B cell (primary cell): ENCODE results near the gene FRYL. TPM values are rescaled to one million over a fixed set of nuclear protein-coding genes. Genes with fewer than 3 reads are reported as not detected.

ENCODE experiments used
- ATAC-seq: fragments of 200-7000 bp; cut with Tn5 transposase; one replicate; pipeline ENCODE4 v1.10.0; 2021; ENCODE audit warnings: low read depth, mild to moderate bottlenecking, moderate number of reproducible peaks, moderate library complexity
- CTCF ChIA-PET: fragments of 350-600 bp; sonication (Branson Sonifier 250); formaldehyde crosslinking; loops from one replicate; lab custom pipeline; 2021; ENCODE audit warnings: antibody characterized with exemption, inconsistent platforms; lab: Charles Lee
- POLR2A ChIA-PET: fragments of 350-600 bp; sonication (Branson Sonifier 250); formaldehyde crosslinking; loops from one replicate; lab custom pipeline; 2021; ENCODE audit warnings: antibody characterized with exemption; lab: Charles Lee
- DNase-seq: peaks from one replicate; pipeline ENCODE4 v3.0.0; 2013
- H2AFZ ChIP-seq: 2 replicates; pipeline ENCODE4 v1.6.1; 2012; ENCODE audit warnings: mild to moderate bottlenecking, low read depth, low read length; ENCODE audit not compliant: insufficient read depth, poor library complexity, severe bottlenecking
- H3K27ac ChIP-seq, 2 donors: 1 replicate in 1 of 2; 2 replicates in 1 of 2; pipeline ENCODE4 v1.5.1; 2012 to 2013; ENCODE audit warnings: low read length in 2 of 2, mild to moderate bottlenecking in 2 of 2, moderate library complexity in 1 of 2
- H3K27me3 ChIP-seq, 4 experiments: fragments of 200-600 bp in 1 of 4; sonication (generic) in 1 of 4; replicated peaks in 1 of 4; 1 replicate in 2 of 4; 2 replicates in 2 of 4; pipeline versions ENCODE4 v1.6.1 to v1.7.0; 2013 to 2016; ENCODE audit warnings: low read length in 3 of 4, mild to moderate bottlenecking in 2 of 4, mixed read lengths in 1 of 4, moderate library complexity in 1 of 4; ENCODE audit not compliant: insufficient read depth in 4 of 4, control insufficient read depth in 3 of 4; ENCODE audit errors: control extremely low read depth in 1 of 4
- H3K36me3 ChIP-seq, 2 experiments: replicated peaks in 1 of 2; 1 replicate in 1 of 2; 2 replicates in 1 of 2; pipeline versions ENCODE4 v1.6.1 to v1.7.1; 2013; ENCODE audit warnings: low read length in 1 of 2; ENCODE audit not compliant: insufficient read depth in 2 of 2, control insufficient read depth in 1 of 2; ENCODE audit errors: control extremely low read depth in 1 of 2, extremely low read depth in 1 of 2
- H3K4me1 ChIP-seq, 2 donors: fragments of 200-600 bp in 1 of 2; sonication (generic) in 1 of 2; 1 replicate in 1 of 2; 2 replicates in 1 of 2; pipeline versions ENCODE4 v1.5.1 to v1.6.1; 2013 to 2017; ENCODE audit warnings: low read length in 2 of 2; ENCODE audit not compliant: control insufficient read depth in 2 of 2, insufficient read depth in 2 of 2
- H3K4me2 ChIP-seq: replicated peaks from 2 replicates; pipeline ENCODE3; 2012; ENCODE audit warnings: mild to moderate bottlenecking, low read depth, low read length; ENCODE audit not compliant: poor library complexity, severe bottlenecking
- H3K4me3 ChIP-seq, 5 experiments: fragments of 200-600 bp in 1 of 5; sonication (generic) in 1 of 5; 1 replicate in 3 of 5; 2 replicates in 2 of 5; pipeline versions ENCODE4 v1.5.1 to v1.7.0; 2011 to 2016; ENCODE audit warnings: low read length in 4 of 5, mild to moderate bottlenecking in 4 of 5, low read depth in 2 of 5, control low read depth in 1 of 5, moderate library complexity in 1 of 5; ENCODE audit not compliant: insufficient read depth in 1 of 5; ENCODE audit errors: control extremely low read depth in 1 of 5, extremely low read depth in 1 of 5
- H3K79me2 ChIP-seq: fragments of 200-600 bp; sonication (generic); one replicate; pipeline ENCODE4 v1.6.0; 2016; ENCODE audit warnings: low read length; ENCODE audit not compliant: control insufficient read depth, insufficient read depth
- H3K9ac ChIP-seq: fragments of 200-600 bp; sonication (generic); 2 replicates; pipeline ENCODE4 v1.6.1; 2017; ENCODE audit warnings: mild to moderate bottlenecking, low read length, moderate library complexity
- H3K9me3 ChIP-seq, 3 donors: one replicate each; pipeline versions ENCODE4 v1.6.1 to v1.7.1; 2013; ENCODE audit warnings: low read length in 2 of 3; ENCODE audit not compliant: control insufficient read depth in 2 of 3, insufficient read depth in 1 of 3; ENCODE audit errors: control extremely low read depth in 1 of 3
- H4K20me1 ChIP-seq: 2 replicates; pipeline ENCODE4 v1.6.0; 2012; ENCODE audit warnings: mild to moderate bottlenecking, low read length; ENCODE audit not compliant: insufficient read depth, control insufficient read depth, poor library complexity, severe bottlenecking
- H3K27ac Mint-ChIP-seq: one replicate; pipeline ENCODE4 v1.8.0; 2021; ENCODE audit warnings: mixed read lengths
- H3K27me3 Mint-ChIP-seq: one replicate; pipeline ENCODE4 v1.8.0; 2021; ENCODE audit warnings: mixed read lengths
- H3K4me1 Mint-ChIP-seq: one replicate; pipeline ENCODE4 v1.8.0; 2021; ENCODE audit warnings: mixed read lengths
- H3K4me3 Mint-ChIP-seq: one replicate; pipeline ENCODE4 v1.8.0; 2021; ENCODE audit warnings: mixed read lengths
- H3K9me3 Mint-ChIP-seq: one replicate; pipeline ENCODE4 v1.8.0; 2022; ENCODE audit warnings: mixed read lengths; ENCODE audit not compliant: insufficient read depth
- CTCF ChIP-seq: fragments of 200-600 bp; IDR thresholded peaks from one replicate; pipeline ENCODE4 v1.8.0; 2022; ENCODE audit warnings: antibody characterized with exemption, mild to moderate bottlenecking
- EZH2 ChIP-seq: IDR thresholded peaks from 2 replicates; pipeline ENCODE4 v1.6.1; 2012; ENCODE audit warnings: borderline replicate concordance, low read depth, mild to moderate bottlenecking, moderate library complexity, low read length; ENCODE audit not compliant: insufficient read depth, poor library complexity, severe bottlenecking
- WGBS: methylation state at CpG from one replicate; pipeline ENCODE4 v1.1.5; 2013; ENCODE audit warnings: missing lambda C conversion rate; ENCODE audit not compliant: insufficient coverage; 5-methylcytosine and 5-hydroxymethylcytosine counted together
- intact Hi-C: fragments of 100-400 bp; cut with micrococcal nuclease; formaldehyde crosslinking; loops from one replicate; pipeline ENCODE4 v1.10.0; 2022
- polyA plus RNA-seq: library from polyadenylated mRNA; depleted of rRNA; stranded (reverse); fragments of >200 nt; gene quantifications from 2 replicates; pipeline ENCODE4 v1.2.3, GENCODE V29; 2012
- total RNA-seq, 2 donors: library from RNA; stranded (reverse); fragments of 120-200 nt in 1 of 2; gene quantifications; 1 replicate in 1 of 2; 2 replicates in 1 of 2; pipeline versions ENCODE4 v1.2.3 to v1.2.4, GENCODE V29; 2013 to 2022

Gene FRYL
- total and polyA plus RNA-seq, 2 donors (not counting 1 experiment from before 2014, with no cell fraction given), result 15.5 to 138 TPM

DNA sequence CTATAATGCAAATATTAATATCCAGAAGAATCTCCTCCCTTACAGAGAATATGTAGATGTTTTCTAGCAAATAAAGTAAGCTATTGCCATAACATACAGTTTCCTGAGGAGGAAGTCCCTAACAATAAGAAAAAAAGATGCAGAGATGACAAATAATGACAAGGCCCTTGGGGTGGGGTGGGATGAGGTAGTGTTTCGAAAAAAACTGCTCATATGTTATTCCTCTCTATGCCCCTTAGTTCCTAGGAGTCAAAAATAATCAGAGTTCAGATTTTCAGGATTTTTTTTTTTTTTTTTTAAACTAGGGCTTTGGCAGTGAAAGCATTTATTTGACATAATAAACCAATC, 191.0 kb downstream of the FRYL start:
- H3K27ac Mint-ChIP-seq, result no peak overlapping the region
- POLR2A ChIA-PET, result no interaction called here

More for the DNA sequence above, 191.0 kb downstream of the FRYL start:
- no peaks in the 10 kb centered on the region for H3K27me3 ChIP-seq
- CTCF ChIA-PET, result no interaction called here
- Mint-ChIP-seq H3K9me3 (no peaks in the 10 kb centered on the region), H3K4me3 (no peak overlapping the region), H3K27me3 (no peaks in the 10 kb centered on the region), H3K4me1 (peaks cover 5% of the 10 kb centered on the region)
- H3K4me3 ChIP-seq, result no peak overlapping the region
- WGBS, result no CpG with 5 or more reads among the region's 1 CpG
- H3K9me3 ChIP-seq, result no peaks in the 10 kb centered on the region
- ATAC-seq (no peak), DNase-seq (no peak)
- H3K9ac ChIP-seq, result no peak overlapping the region
- H3K4me1 ChIP-seq, result peaks cover 3 to 4% of the 10 kb centered on the region in 2 donors
- TF ChIP-seq EZH2 (no peak), CTCF (no peak)
- no peak overlapping the region for H2AFZ ChIP-seq
- peaks cover 26 to 44% of the 10 kb centered on the region in 2 experiments for H3K36me3 ChIP-seq
- no peaks in the 10 kb centered on the region for H3K79me2 ChIP-seq
- no peaks in the 10 kb centered on the region for H4K20me1 ChIP-seq
- intact Hi-C loops, result no loop called here
- H3K27ac ChIP-seq, result no peak overlapping the region
- no peak overlapping the region for H3K4me2 ChIP-seq
